B cell (primary cell): ENCODE data around the gene FMNL1. TPM values are rescaled to one million over a fixed set of nuclear protein-coding genes. Genes with fewer than 3 reads are reported as not detected.

ENCODE experiments used
- ATAC-seq: fragments of 200-7000 bp; cut with Tn5 transposase; one replicate; pipeline ENCODE4 v1.10.0; 2021; ENCODE audit warnings: low read depth, mild to moderate bottlenecking, moderate number of reproducible peaks, moderate library complexity
- CTCF ChIA-PET: fragments of 350-600 bp; sonication (Branson Sonifier 250); formaldehyde crosslinking; loops from one replicate; lab custom pipeline; 2021; ENCODE audit warnings: antibody characterized with exemption, inconsistent platforms; lab: Charles Lee
- POLR2A ChIA-PET: fragments of 350-600 bp; sonication (Branson Sonifier 250); formaldehyde crosslinking; loops from one replicate; lab custom pipeline; 2021; ENCODE audit warnings: antibody characterized with exemption; lab: Charles Lee
- DNase-seq: peaks from one replicate; pipeline ENCODE4 v3.0.0; 2013
- H2AFZ ChIP-seq: 2 replicates; pipeline ENCODE4 v1.6.1; 2012; ENCODE audit warnings: mild to moderate bottlenecking, low read depth, low read length; ENCODE audit not compliant: insufficient read depth, poor library complexity, severe bottlenecking
- H3K27ac ChIP-seq, 2 donors: 1 replicate in 1 of 2; 2 replicates in 1 of 2; pipeline ENCODE4 v1.5.1; 2012 to 2013; ENCODE audit warnings: low read length in 2 of 2, mild to moderate bottlenecking in 2 of 2, moderate library complexity in 1 of 2
- H3K27me3 ChIP-seq, 4 experiments: fragments of 200-600 bp in 1 of 4; sonication (generic) in 1 of 4; replicated peaks in 1 of 4; 1 replicate in 2 of 4; 2 replicates in 2 of 4; pipeline versions ENCODE4 v1.6.1 to v1.7.0; 2013 to 2016; ENCODE audit warnings: low read length in 3 of 4, mild to moderate bottlenecking in 2 of 4, mixed read lengths in 1 of 4, moderate library complexity in 1 of 4; ENCODE audit not compliant: insufficient read depth in 4 of 4, control insufficient read depth in 3 of 4; ENCODE audit errors: control extremely low read depth in 1 of 4
- H3K36me3 ChIP-seq, 2 experiments: replicated peaks in 1 of 2; 1 replicate in 1 of 2; 2 replicates in 1 of 2; pipeline versions ENCODE4 v1.6.1 to v1.7.1; 2013; ENCODE audit warnings: low read length in 1 of 2; ENCODE audit not compliant: insufficient read depth in 2 of 2, control insufficient read depth in 1 of 2; ENCODE audit errors: control extremely low read depth in 1 of 2, extremely low read depth in 1 of 2
- H3K4me1 ChIP-seq, 2 donors: fragments of 200-600 bp in 1 of 2; sonication (generic) in 1 of 2; 1 replicate in 1 of 2; 2 replicates in 1 of 2; pipeline versions ENCODE4 v1.5.1 to v1.6.1; 2013 to 2017; ENCODE audit warnings: low read length in 2 of 2; ENCODE audit not compliant: control insufficient read depth in 2 of 2, insufficient read depth in 2 of 2
- H3K4me2 ChIP-seq: replicated peaks from 2 replicates; pipeline ENCODE3; 2012; ENCODE audit warnings: mild to moderate bottlenecking, low read depth, low read length; ENCODE audit not compliant: poor library complexity, severe bottlenecking
- H3K4me3 ChIP-seq, 5 experiments: fragments of 200-600 bp in 1 of 5; sonication (generic) in 1 of 5; 1 replicate in 3 of 5; 2 replicates in 2 of 5; pipeline versions ENCODE4 v1.5.1 to v1.7.0; 2011 to 2016; ENCODE audit warnings: low read length in 4 of 5, mild to moderate bottlenecking in 4 of 5, low read depth in 2 of 5, control low read depth in 1 of 5, moderate library complexity in 1 of 5; ENCODE audit not compliant: insufficient read depth in 1 of 5; ENCODE audit errors: control extremely low read depth in 1 of 5, extremely low read depth in 1 of 5
- H3K79me2 ChIP-seq: fragments of 200-600 bp; sonication (generic); one replicate; pipeline ENCODE4 v1.6.0; 2016; ENCODE audit warnings: low read length; ENCODE audit not compliant: control insufficient read depth, insufficient read depth
- H3K9ac ChIP-seq: fragments of 200-600 bp; sonication (generic); 2 replicates; pipeline ENCODE4 v1.6.1; 2017; ENCODE audit warnings: mild to moderate bottlenecking, low read length, moderate library complexity
- H3K9me3 ChIP-seq, 3 donors: one replicate each; pipeline versions ENCODE4 v1.6.1 to v1.7.1; 2013; ENCODE audit warnings: low read length in 2 of 3; ENCODE audit not compliant: control insufficient read depth in 2 of 3, insufficient read depth in 1 of 3; ENCODE audit errors: control extremely low read depth in 1 of 3
- H4K20me1 ChIP-seq: 2 replicates; pipeline ENCODE4 v1.6.0; 2012; ENCODE audit warnings: mild to moderate bottlenecking, low read length; ENCODE audit not compliant: insufficient read depth, control insufficient read depth, poor library complexity, severe bottlenecking
- H3K27ac Mint-ChIP-seq: one replicate; pipeline ENCODE4 v1.8.0; 2021; ENCODE audit warnings: mixed read lengths
- H3K27me3 Mint-ChIP-seq: one replicate; pipeline ENCODE4 v1.8.0; 2021; ENCODE audit warnings: mixed read lengths
- H3K4me1 Mint-ChIP-seq: one replicate; pipeline ENCODE4 v1.8.0; 2021; ENCODE audit warnings: mixed read lengths
- H3K4me3 Mint-ChIP-seq: one replicate; pipeline ENCODE4 v1.8.0; 2021; ENCODE audit warnings: mixed read lengths
- H3K9me3 Mint-ChIP-seq: one replicate; pipeline ENCODE4 v1.8.0; 2022; ENCODE audit warnings: mixed read lengths; ENCODE audit not compliant: insufficient read depth
- EZH2 ChIP-seq: IDR thresholded peaks from 2 replicates; pipeline ENCODE4 v1.6.1; 2012; ENCODE audit warnings: borderline replicate concordance, low read depth, mild to moderate bottlenecking, moderate library complexity, low read length; ENCODE audit not compliant: insufficient read depth, poor library complexity, severe bottlenecking
- WGBS: methylation state at CpG from one replicate; pipeline ENCODE4 v1.1.5; 2013; ENCODE audit warnings: missing lambda C conversion rate; ENCODE audit not compliant: insufficient coverage; 5-methylcytosine and 5-hydroxymethylcytosine counted together
- intact Hi-C: fragments of 100-400 bp; cut with micrococcal nuclease; formaldehyde crosslinking; loops from one replicate; pipeline ENCODE4 v1.10.0; 2022
- polyA plus RNA-seq: library from polyadenylated mRNA; depleted of rRNA; stranded (reverse); fragments of >200 nt; gene quantifications from 2 replicates; pipeline ENCODE4 v1.2.3, GENCODE V29; 2012
- total RNA-seq, 2 donors: library from RNA; stranded (reverse); fragments of 120-200 nt in 1 of 2; gene quantifications; 1 replicate in 1 of 2; 2 replicates in 1 of 2; pipeline versions ENCODE4 v1.2.3 to v1.2.4, GENCODE V29; 2013 to 2022
- TF ChIP-seq, protein P1 (sequence below): fragments of 200-600 bp; IDR thresholded peaks from one replicate; pipeline ENCODE4 v1.8.0; 2022; ENCODE audit warnings: antibody characterized with exemption, mild to moderate bottlenecking

The FMNL1 gene
- total and polyA plus RNA-seq, 2 donors (not counting 1 experiment from before 2014, with no cell fraction given): 386 to 663 TPM

DNA sequence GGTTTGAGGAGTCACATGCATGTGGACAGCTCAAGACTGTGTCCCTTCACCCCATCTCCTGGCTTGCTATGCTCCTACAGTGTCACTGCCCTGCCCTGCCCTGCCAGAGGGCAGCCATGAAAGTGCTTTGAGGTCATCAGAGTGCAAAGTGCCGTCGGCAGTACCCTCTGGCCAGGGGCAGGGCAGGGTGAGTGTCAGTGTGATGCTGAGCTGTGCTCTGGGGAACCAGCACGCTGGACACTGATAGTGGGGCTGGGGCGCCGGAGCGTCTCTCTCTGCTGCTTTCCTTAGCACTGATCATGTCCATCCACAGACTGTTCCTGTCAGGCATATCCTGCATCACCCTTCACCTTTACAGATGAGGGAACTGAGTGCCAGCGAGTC, 41.8 kb downstream of the FMNL1 start:
- Histone ChIP-seq H3K27me3 (no peaks in the 10 kb centered on the region), H3K4me1 (peaks cover 5 to 17% of the 10 kb centered on the region in 2 donors), H3K9me3 (no peaks in the 10 kb centered on the region), H3K4me2 (no peak overlapping the region), H3K4me3 (no peak overlapping the region), H3K27ac (peak overlapping the region in 1 of 2 donors; percentile 18), H3K36me3 (peaks cover 0 to 51% of the 10 kb centered on the region in 2 experiments), H3K79me2 (peaks cover 3% of the 10 kb centered on the region), H3K9ac (no peak overlapping the region), H4K20me1 (peaks cover 33% of the 10 kb centered on the region), H2AFZ (no peak overlapping the region)
- DNase-seq (no peak), ATAC-seq (no peak)
- 98% methylated on average over 7 of the region's 7 CpGs for WGBS
- intact Hi-C loops: no loop called here
- POLR2A ChIA-PET: interaction anchor here (0.6 to 3.2 kb wide), 2 partner anchors 15 to 44 kb away, joined by 3 to 16 read pairs; no protein-coding TSS in a partner anchor
- CTCF ChIA-PET: interaction anchor here (0.6 to 2.0 kb wide), 3 partner anchors 14 to 44 kb away, joined by 3 to 9 read pairs (median 3); no protein-coding TSS in a partner anchor
- TF ChIP-seq, protein P1, sequence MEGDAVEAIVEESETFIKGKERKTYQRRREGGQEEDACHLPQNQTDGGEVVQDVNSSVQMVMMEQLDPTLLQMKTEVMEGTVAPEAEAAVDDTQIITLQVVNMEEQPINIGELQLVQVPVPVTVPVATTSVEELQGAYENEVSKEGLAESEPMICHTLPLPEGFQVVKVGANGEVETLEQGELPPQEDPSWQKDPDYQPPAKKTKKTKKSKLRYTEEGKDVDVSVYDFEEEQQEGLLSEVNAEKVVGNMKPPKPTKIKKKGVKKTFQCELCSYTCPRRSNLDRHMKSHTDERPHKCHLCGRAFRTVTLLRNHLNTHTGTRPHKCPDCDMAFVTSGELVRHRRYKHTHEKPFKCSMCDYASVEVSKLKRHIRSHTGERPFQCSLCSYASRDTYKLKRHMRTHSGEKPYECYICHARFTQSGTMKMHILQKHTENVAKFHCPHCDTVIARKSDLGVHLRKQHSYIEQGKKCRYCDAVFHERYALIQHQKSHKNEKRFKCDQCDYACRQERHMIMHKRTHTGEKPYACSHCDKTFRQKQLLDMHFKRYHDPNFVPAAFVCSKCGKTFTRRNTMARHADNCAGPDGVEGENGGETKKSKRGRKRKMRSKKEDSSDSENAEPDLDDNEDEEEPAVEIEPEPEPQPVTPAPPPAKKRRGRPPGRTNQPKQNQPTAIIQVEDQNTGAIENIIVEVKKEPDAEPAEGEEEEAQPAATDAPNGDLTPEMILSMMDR: no peak
- no peak for TF ChIP-seq EZH2
- Mint-ChIP-seq H3K27ac (peak overlapping the region; percentile 41), H3K9me3 (no peaks in the 10 kb centered on the region), H3K4me3 (peak overlapping the region; percentile 75), H3K4me1 (peaks cover 15% of the 10 kb centered on the region), H3K27me3 (no peaks in the 10 kb centered on the region)

DNA sequence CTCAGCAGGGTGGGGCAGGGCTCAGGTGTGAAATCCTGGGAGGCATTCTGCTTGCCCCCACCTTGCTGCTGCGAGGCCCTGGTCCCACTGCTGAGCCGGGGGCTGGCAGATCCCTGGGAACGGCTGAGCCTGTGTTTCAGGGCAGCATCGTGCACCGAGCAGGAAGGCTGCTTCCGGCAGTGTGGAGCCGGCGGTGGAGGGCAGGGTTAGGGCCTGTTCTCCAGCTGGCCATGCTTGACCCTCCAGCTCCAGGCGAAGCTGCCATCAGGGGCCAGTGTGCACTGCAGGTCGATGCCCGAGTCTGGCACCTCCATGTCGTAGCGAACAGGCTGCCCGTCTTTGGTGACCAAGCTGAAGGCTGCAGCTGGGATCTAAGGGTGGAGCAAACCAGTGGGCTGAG, 42.7 kb downstream of the FMNL1 start:
- TF ChIP-seq, protein P1: no peak
- 97% methylated on average over 14 of the region's 14 CpGs for WGBS
- H3K4me1 Mint-ChIP-seq: peaks cover 15% of the 10 kb centered on the region
- no peak for DNase-seq
- Histone ChIP-seq H3K9me3 (no peaks in the 10 kb centered on the region), H3K9ac (no peak overlapping the region), H3K4me1 (peaks cover 5 to 17% of the 10 kb centered on the region in 2 donors), H3K79me2 (peaks cover 3% of the 10 kb centered on the region), H4K20me1 (peaks cover 33% of the 10 kb centered on the region), H3K4me2 (no peak overlapping the region), H3K36me3 (peaks cover 0 to 61% of the 10 kb centered on the region in 2 experiments), H2AFZ (no peak overlapping the region), H3K27me3 (no peaks in the 10 kb centered on the region), H3K4me3 (no peak overlapping the region), H3K27ac (no peak overlapping the region)
- intact Hi-C loops: no loop called here
- no peak overlapping the region for H3K4me3 Mint-ChIP-seq
- no peaks in the 10 kb centered on the region for H3K27me3 Mint-ChIP-seq
- ChIA-PET POLR2A (interaction anchor here (0.9 kb wide), 1 partner anchor 16 kb away, joined by 3 read pairs; no protein-coding TSS in a partner anchor), CTCF (interaction anchor here (1.9 to 3.9 kb wide), 3 partner anchors 12 to 67 kb away, joined by 5 to 22 read pairs (median 13); no protein-coding TSS in a partner anchor)
- ATAC-seq: no peak
- H3K9me3 Mint-ChIP-seq: no peaks in the 10 kb centered on the region
- no peak overlapping the region for H3K27ac Mint-ChIP-seq
